Stimulated activated CD4-positive, alpha-beta T cell treated with anti-CD3 and anti-CD28 coated beads, Interleukin-12 subunit alpha, Interleukin-12 subunit beta, amount 100 ng/mL, for 48 hours (primary cell): ENCODE measurements around the gene PEAK1.

Experiments used
- DNase-seq, 3 donors: peaks; one replicate each; pipeline ENCODE4 v3.0.0-alpha.2; 2020; ENCODE audit warnings: low read depth in 2 of 3, low spot score in 1 of 3

The PEAK1 gene

GRCh38 chr15:77098572-77098971 is 321.3 kb downstream of the PEAK1 start:
- no peak for DNase-seq

- no peak for DNase-seq
Measured at GRCh38 chr15:77097921-77098320, 322.0 kb downstream of the PEAK1 start.

GRCh38 chr15:77097248-77097721 is 322.6 kb downstream of the PEAK1 start:
- no peak for DNase-seq

- DNase-seq = no peak
Measured at GRCh38 chr15:77096541-77096940, 323.4 kb downstream of the PEAK1 start.

- no peak for DNase-seq
Measured at GRCh38 chr15:77096138-77096537, 323.8 kb downstream of the PEAK1 start.

GRCh38 chr15:77094397-77095030 is 325.4 kb downstream of the PEAK1 start:
- no peak for DNase-seq

- DNase-seq = no peak
Measured at GRCh38 chr15:77093436-77093835, 326.5 kb downstream of the PEAK1 start.

- DNase-seq = no peak
Measured at GRCh38 chr15:77091097-77091496, 328.8 kb downstream of the PEAK1 start.

GRCh38 chr15:77087213-77087612 is 332.7 kb downstream of the PEAK1 start:
- no peak for DNase-seq

GRCh38 chr15:77085297-77085696 is 334.6 kb downstream of the PEAK1 start:
- DNase-seq = no peak

- DNase-seq = no peak
Measured at GRCh38 chr15:77084436-77084835, 335.5 kb downstream of the PEAK1 start.

GRCh38 chr15:77083381-77084160 is 336.3 kb downstream of the PEAK1 start:
- peak; percentile 35 to 52 (median 44) for DNase-seq

GRCh38 chr15:77081971-77082370 is 337.9 kb downstream of the PEAK1 start:
- DNase-seq = no peak

- no peak for DNase-seq
Measured at GRCh38 chr15:77076323-77076915, 343.5 kb downstream of the PEAK1 start.

- no peak for DNase-seq
Measured at GRCh38 chr15:77075528-77075927, 344.4 kb downstream of the PEAK1 start.

GRCh38 chr15:77074350-77074749 is 345.6 kb downstream of the PEAK1 start:
- DNase-seq = no peak

- DNase-seq = no peak
Measured at GRCh38 chr15:77071305-77072223, 348.3 kb downstream of the PEAK1 start.

- DNase-seq = peak; percentile 82 to 92 (median 87)
Measured at GRCh38 chr15:77070495-77071304, 349.2 kb downstream of the PEAK1 start, which contains the start of gene TSPAN3. Gene TSPAN3 (minus strand): TSS chr15:77071109. CDS start chr15:77070954, 155 bp downstream.

GRCh38 chr15:77070180-77070494 is 349.8 kb downstream of the PEAK1 start:
- no peak for DNase-seq

GRCh38 chr15:77069521-77070121 is 350.3 kb downstream of the PEAK1 start:
- DNase-seq = no peak
